ENCODE data around the gene TMEM234. TPM values are rescaled to one million over a fixed set of nuclear protein-coding genes. Genes with fewer than 3 reads are reported as not detected.

Gene TMEM234
- total RNA-seq, 2 donors from 2014 or later, result 35.1 to 35.5 TPM

- H3K27ac Mint-ChIP-seq, result no peak overlapping the region
- H3K36me3 ChIP-seq (ENCODE audit: control insufficient read depth, insufficient read depth, low read length), result peaks cover 62% of the 10 kb centered on the region
- H3K27ac ChIP-seq (ENCODE audit: low read depth, low read length), result no peak overlapping the region
Measured at GRCh38 chr1:32197074-32197473, 25.1 kb downstream of the TMEM234 start.

GRCh38 chr1:32195972-32196823 is 26.0 kb downstream of the TMEM234 start:
- TF ChIP-seq CTCF (conservative IDR thresholded peaks at IDR 0.05), result no peak
- H3K9ac ChIP-seq (ENCODE audit: extremely low read depth, low read length, poor library complexity, severe bottlenecking), result no peak overlapping the region
- Mint-ChIP-seq H3K27me3 (ENCODE audit: insufficient read depth) (no peaks in the 10 kb centered on the region), H3K4me3 (no peak overlapping the region), H3K9me3 (no peaks in the 10 kb centered on the region), H3K4me1 (peaks cover 10% of the 10 kb centered on the region), H3K27ac (peak overlapping the region; percentile 59), H3K36me3 (ENCODE audit: low read depth) (peaks cover 62% of the 10 kb centered on the region)
- peaks cover 71% of the 10 kb centered on the region for H3K36me3 ChIP-seq (ENCODE audit: control insufficient read depth, insufficient read depth, low read length)
- H3K27me3 ChIP-seq (ENCODE audit: control insufficient read depth, insufficient read depth, low read length, poor library complexity, severe bottlenecking), result no peaks in the 10 kb centered on the region
- no peak overlapping the region for H3K4me3 ChIP-seq (ENCODE audit: low read length)
- DNase-seq, result no peak
- no peaks in the 10 kb centered on the region for H3K4me1 ChIP-seq (ENCODE audit: control insufficient read depth, insufficient read depth, low read length)
- H3K27ac ChIP-seq (ENCODE audit: low read depth, low read length), result no peak overlapping the region
- H3K9me3 ChIP-seq (ENCODE audit: control insufficient read depth, low read length), result no peaks in the 10 kb centered on the region

More at GRCh38 chr1:32197074-32197473, 25.1 kb downstream of the TMEM234 start:
- Histone ChIP-seq H3K27me3 (ENCODE audit: control insufficient read depth, insufficient read depth, low read length, poor library complexity, severe bottlenecking) (no peaks in the 10 kb centered on the region), H3K4me3 (ENCODE audit: low read length) (no peak overlapping the region), H3K9ac (ENCODE audit: extremely low read depth, low read length, poor library complexity, severe bottlenecking) (no peak overlapping the region), H3K4me1 (ENCODE audit: control insufficient read depth, insufficient read depth, low read length) (no peaks in the 10 kb centered on the region), H3K9me3 (ENCODE audit: control insufficient read depth, low read length) (no peaks in the 10 kb centered on the region)
- Mint-ChIP-seq H3K9me3 (no peaks in the 10 kb centered on the region), H3K4me1 (peaks cover 17% of the 10 kb centered on the region), H3K27me3 (ENCODE audit: insufficient read depth) (no peaks in the 10 kb centered on the region), H3K36me3 (ENCODE audit: low read depth) (peaks cover 53% of the 10 kb centered on the region), H3K4me3 (no peak overlapping the region)
- 96 to 100% methylated on average over 1 of the region's 1 CpG for WGBS, 2 experiments (ENCODE audit: insufficient coverage in 1 of 2, insufficient read length in 1 of 2)
- TF ChIP-seq CTCF (conservative IDR thresholded peaks at IDR 0.05), result no peak
- DNase-seq, result no peak

GRCh38 chr1:32195531-32195930 is 26.6 kb downstream of the TMEM234 start:
- DNase-seq, result no peak
- Histone ChIP-seq H3K9ac (ENCODE audit: extremely low read depth, low read length, poor library complexity, severe bottlenecking) (no peak overlapping the region), H3K9me3 (ENCODE audit: control insufficient read depth, low read length) (no peaks in the 10 kb centered on the region), H3K27ac (ENCODE audit: low read depth, low read length) (no peak overlapping the region), H3K4me3 (ENCODE audit: low read length) (no peak overlapping the region), H3K27me3 (ENCODE audit: control insufficient read depth, insufficient read depth, low read length, poor library complexity, severe bottlenecking) (no peaks in the 10 kb centered on the region), H3K36me3 (ENCODE audit: control insufficient read depth, insufficient read depth, low read length) (peaks cover 76% of the 10 kb centered on the region), H3K4me1 (ENCODE audit: control insufficient read depth, insufficient read depth, low read length) (no peaks in the 10 kb centered on the region)
- peaks cover 10% of the 10 kb centered on the region for H3K4me1 Mint-ChIP-seq
- H3K27me3 Mint-ChIP-seq (ENCODE audit: insufficient read depth), result no peaks in the 10 kb centered on the region
- H3K4me3 Mint-ChIP-seq, result no peak overlapping the region
- H3K27ac Mint-ChIP-seq, result no peak overlapping the region
- peaks cover 66% of the 10 kb centered on the region for H3K36me3 Mint-ChIP-seq (ENCODE audit: low read depth)
- 97% methylated on average over 3 of the region's 3 CpGs; no CpG with 5 or more reads in 1 of the 2 experiments for WGBS, 2 experiments (ENCODE audit: insufficient coverage in 1 of 2, insufficient read length in 1 of 2)
- no peak for TF ChIP-seq CTCF (conservative IDR thresholded peaks at IDR 0.05)
- H3K9me3 Mint-ChIP-seq, result no peaks in the 10 kb centered on the region

Measured in endodermal cell (in vitro differentiated cells).